ENCODE results near the gene PDSS1. TPM values are rescaled to one million over a fixed set of nuclear protein-coding genes. Genes with fewer than 3 reads are reported as not detected.

The PDSS1 gene
- total RNA-seq, 1 donor from 2014 or later: 14.1 TPM

DNA sequence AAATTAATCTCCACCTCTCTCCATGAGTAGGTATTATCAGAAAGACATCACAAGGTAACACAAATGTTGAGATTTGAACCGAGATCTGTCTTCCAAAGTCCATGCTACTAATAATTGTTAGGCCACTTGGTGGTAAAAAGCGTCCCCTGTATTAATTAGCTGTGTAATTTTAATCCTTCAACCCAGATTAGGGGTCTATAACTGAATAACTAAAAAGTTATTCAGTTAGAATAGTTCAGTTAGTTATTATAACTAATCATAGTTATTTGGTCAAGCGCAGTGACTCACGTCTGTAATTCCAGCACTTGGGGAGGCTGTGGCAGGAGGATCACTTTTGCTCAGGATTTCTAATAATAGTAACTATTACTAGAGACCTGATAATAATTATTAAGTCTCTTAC lies 5.6 kb downstream of the PDSS1 start:
- H3K27ac Mint-ChIP-seq: no peak overlapping the region
- peaks cover 30% of the 10 kb centered on the region for H3K36me3 Mint-ChIP-seq

DNA sequence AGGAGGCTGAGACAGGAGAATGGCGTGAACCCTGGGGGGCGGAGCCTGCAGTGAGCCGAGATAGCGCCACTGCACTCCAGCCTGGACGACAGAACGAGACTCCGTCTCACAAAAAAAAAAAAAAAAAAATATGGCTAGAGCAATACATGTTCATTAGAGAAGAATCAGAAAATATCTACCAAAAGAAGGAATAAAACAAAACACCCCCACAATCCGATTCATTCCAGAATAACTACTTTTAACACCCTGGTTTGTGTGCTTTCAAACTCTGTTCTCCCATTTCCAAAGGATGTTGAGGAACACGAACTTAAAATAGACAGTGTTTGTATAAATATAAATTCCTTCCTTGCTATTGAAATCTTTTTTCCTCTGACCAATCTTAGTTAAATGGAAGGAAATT lies 6.5 kb downstream of the PDSS1 start:
- no peaks in the 10 kb centered on the region for H3K27me3 Mint-ChIP-seq
- no peaks in the 10 kb centered on the region for H3K9me3 Mint-ChIP-seq
- H3K36me3 Mint-ChIP-seq: peaks cover 34% of the 10 kb centered on the region
- TF ChIP-seq, protein P1, sequence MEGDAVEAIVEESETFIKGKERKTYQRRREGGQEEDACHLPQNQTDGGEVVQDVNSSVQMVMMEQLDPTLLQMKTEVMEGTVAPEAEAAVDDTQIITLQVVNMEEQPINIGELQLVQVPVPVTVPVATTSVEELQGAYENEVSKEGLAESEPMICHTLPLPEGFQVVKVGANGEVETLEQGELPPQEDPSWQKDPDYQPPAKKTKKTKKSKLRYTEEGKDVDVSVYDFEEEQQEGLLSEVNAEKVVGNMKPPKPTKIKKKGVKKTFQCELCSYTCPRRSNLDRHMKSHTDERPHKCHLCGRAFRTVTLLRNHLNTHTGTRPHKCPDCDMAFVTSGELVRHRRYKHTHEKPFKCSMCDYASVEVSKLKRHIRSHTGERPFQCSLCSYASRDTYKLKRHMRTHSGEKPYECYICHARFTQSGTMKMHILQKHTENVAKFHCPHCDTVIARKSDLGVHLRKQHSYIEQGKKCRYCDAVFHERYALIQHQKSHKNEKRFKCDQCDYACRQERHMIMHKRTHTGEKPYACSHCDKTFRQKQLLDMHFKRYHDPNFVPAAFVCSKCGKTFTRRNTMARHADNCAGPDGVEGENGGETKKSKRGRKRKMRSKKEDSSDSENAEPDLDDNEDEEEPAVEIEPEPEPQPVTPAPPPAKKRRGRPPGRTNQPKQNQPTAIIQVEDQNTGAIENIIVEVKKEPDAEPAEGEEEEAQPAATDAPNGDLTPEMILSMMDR (conservative IDR thresholded peaks at IDR 0.05): no peak
- H3K4me3 Mint-ChIP-seq: no peak overlapping the region
- DNase-seq (ENCODE audit: extremely low spot score, unreplicated experiment): no peak
- peaks cover 5% of the 10 kb centered on the region for H3K4me1 Mint-ChIP-seq (ENCODE audit: unreplicated experiment)
- no peak overlapping the region for H3K27ac Mint-ChIP-seq

More for the DNA sequence above, 5.6 kb downstream of the PDSS1 start:
- H3K4me1 Mint-ChIP-seq (ENCODE audit: unreplicated experiment): peaks cover 5% of the 10 kb centered on the region
- TF ChIP-seq, protein P1 (conservative IDR thresholded peaks at IDR 0.05): no peak
- H3K27me3 Mint-ChIP-seq: no peaks in the 10 kb centered on the region
- H3K9me3 Mint-ChIP-seq: no peaks in the 10 kb centered on the region
- H3K4me3 Mint-ChIP-seq: no peak overlapping the region
- DNase-seq (ENCODE audit: extremely low spot score, unreplicated experiment): no peak

DNA sequence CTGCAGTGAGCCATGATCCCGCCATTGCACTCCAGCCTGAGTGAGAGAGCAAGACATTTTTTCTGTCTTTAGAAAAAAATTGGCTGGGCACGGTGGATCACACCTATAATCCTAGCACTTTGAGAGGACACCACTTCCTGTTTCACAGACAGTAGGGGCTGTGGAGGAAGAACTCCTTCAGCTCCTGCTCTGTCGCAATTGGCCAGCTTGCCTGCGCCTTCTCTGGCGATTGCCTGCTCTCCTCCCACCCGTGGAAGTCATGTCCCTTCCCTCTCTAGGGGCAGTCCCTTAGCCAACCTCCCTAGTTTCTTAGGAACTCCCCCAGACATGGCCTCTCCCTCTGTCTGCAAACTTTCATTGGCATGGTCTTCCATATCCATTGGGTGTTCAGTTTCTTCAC lies 8.7 kb downstream of the PDSS1 start:
- no peak overlapping the region for H3K4me3 Mint-ChIP-seq
- H3K4me1 Mint-ChIP-seq (ENCODE audit: unreplicated experiment): no peaks in the 10 kb centered on the region
- TF ChIP-seq, protein P1 (conservative IDR thresholded peaks at IDR 0.05): no peak
- no peak overlapping the region for H3K27ac Mint-ChIP-seq
- H3K27me3 Mint-ChIP-seq: no peaks in the 10 kb centered on the region
- no peak for DNase-seq (ENCODE audit: extremely low spot score, unreplicated experiment)
- H3K9me3 Mint-ChIP-seq: no peaks in the 10 kb centered on the region
- peaks cover 28% of the 10 kb centered on the region for H3K36me3 Mint-ChIP-seq

DNA sequence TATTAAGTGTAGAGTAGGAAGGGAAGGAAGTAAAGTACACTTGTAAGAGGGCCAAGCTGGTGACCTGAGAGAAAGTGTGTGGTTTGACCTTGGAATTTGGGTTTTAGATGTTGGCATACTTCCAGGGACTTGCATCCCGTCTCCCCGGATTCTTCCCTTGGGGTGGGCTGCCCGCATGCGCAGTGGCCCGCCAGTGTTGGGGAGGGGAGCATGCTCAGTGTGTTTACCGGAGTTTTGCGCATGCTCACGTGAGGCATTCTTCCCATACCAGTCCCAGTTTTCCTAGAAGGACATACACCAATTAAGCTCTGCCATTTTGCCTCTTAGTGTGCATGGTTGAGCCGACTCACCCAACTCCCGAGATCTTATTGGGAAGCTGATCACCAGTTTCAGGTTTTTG lies 9.4 kb downstream of the PDSS1 start:
- H3K9me3 Mint-ChIP-seq: no peaks in the 10 kb centered on the region
- TF ChIP-seq, protein P1 (conservative IDR thresholded peaks at IDR 0.05): no peak
- H3K4me1 Mint-ChIP-seq (ENCODE audit: unreplicated experiment): no peaks in the 10 kb centered on the region
- no peaks in the 10 kb centered on the region for H3K27me3 Mint-ChIP-seq
- H3K36me3 Mint-ChIP-seq: peaks cover 28% of the 10 kb centered on the region
- no peak overlapping the region for H3K4me3 Mint-ChIP-seq
- no peak for DNase-seq (ENCODE audit: extremely low spot score, unreplicated experiment)
- H3K27ac Mint-ChIP-seq: no peak overlapping the region

DNA sequence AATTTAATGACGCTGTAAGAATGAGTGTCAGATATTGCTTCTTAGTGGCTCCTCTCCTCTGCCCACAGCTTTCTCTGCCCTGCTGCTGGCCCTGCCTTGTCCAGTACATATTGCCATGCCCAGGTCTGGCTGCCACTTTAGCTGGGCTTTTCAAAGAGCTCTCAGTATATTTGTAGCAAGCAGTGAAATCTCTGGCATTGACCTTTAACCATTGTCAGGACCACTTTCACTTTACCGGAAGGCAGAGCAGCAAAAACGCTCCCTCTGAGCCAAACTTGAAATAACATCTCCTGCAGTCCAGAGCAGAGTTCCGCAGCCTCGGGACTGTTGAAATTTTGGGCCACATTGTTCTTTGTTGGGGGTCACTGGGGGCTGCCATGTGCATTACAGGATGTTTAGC lies 13.8 kb downstream of the PDSS1 start:
- Mint-ChIP-seq H3K36me3 (peaks cover 20% of the 10 kb centered on the region), H3K9me3 (no peaks in the 10 kb centered on the region), H3K27ac (no peak overlapping the region), H3K4me3 (no peak overlapping the region), H3K27me3 (no peaks in the 10 kb centered on the region), H3K4me1 (ENCODE audit: unreplicated experiment) (no peaks in the 10 kb centered on the region)
- DNase-seq (ENCODE audit: extremely low spot score, unreplicated experiment): no peak
- TF ChIP-seq, protein P1 (conservative IDR thresholded peaks at IDR 0.05): no peak
